ENCODE results near the gene EIF1AY.

- no peak for TF ChIP-seq CTCF (IDR thresholded peaks at IDR 0.05; ENCODE audit: low read depth, low read length)
- no peak for TF ChIP-seq EZH2phosphoT487 (IDR thresholded peaks at IDR 0.05; ENCODE audit: low read depth)
Observed at GRCh38 chrY:20549289-20549688, 26.3 kb upstream of the EIF1AY start.

Data from OCI-LY3 (cell line).